Measurements from ENCODE around the gene TFF1. TPM values are rescaled to one million over a fixed set of nuclear protein-coding genes. Genes with fewer than 3 reads are reported as not detected.

Gene TFF1
- total RNA-seq, 4 donors from 2014 or later, result not detected

GRCh38 chr21:42393443-42393950 is 27.2 kb upstream of the TFF1 start:
- TF ChIP-seq CTCF (IDR thresholded peaks at IDR 0.05), result no peak
- no peak for TF ChIP-seq POLR2A (IDR thresholded peaks at IDR 0.05)
- intact Hi-C loops (cut with DNase I), result no loop called here
- Histone ChIP-seq H3K9me3 (no peaks in the 10 kb centered on the region), H3K27ac (no peak overlapping the region), H3K27me3 (no peaks in the 10 kb centered on the region), H3K4me1 (peaks cover 18 to 19% of the 10 kb centered on the region in 2 donors), H3K36me3 (no peaks in the 10 kb centered on the region), H3K4me3 (replicated peaks in 1 of 3) (no peak overlapping the region)
- no peak for DNase-seq
- WGBS, 2 donors, result 75 to 77% methylated on average over 8 of the region's 8 CpGs

GRCh38 chr21:42392731-42393442 is 26.6 kb upstream of the TFF1 start:
- no peak overlapping the region for H3K4me3 ChIP-seq (replicated peaks in 1 of 3)
- H3K4me1 ChIP-seq, result peaks cover 18 to 19% of the 10 kb centered on the region in 2 donors
- no peak overlapping the region for H3K27ac ChIP-seq
- WGBS, 2 donors, result 72 to 77% methylated on average over 17 of the region's 17 CpGs
- no peaks in the 10 kb centered on the region for H3K36me3 ChIP-seq
- no peaks in the 10 kb centered on the region for H3K27me3 ChIP-seq
- intact Hi-C loops (cut with DNase I), result no loop called here
- no peaks in the 10 kb centered on the region for H3K9me3 ChIP-seq
- no peak for DNase-seq
- TF ChIP-seq POLR2A (IDR thresholded peaks at IDR 0.05) (no peak), CTCF (IDR thresholded peaks at IDR 0.05) (no peak)

- Histone ChIP-seq H3K9me3 (no peaks in the 10 kb centered on the region), H3K27me3 (no peaks in the 10 kb centered on the region), H3K4me1 (peaks cover 18 to 19% of the 10 kb centered on the region in 2 donors), H3K4me3 (replicated peaks in 1 of 3) (no peak overlapping the region), H3K27ac (no peak overlapping the region), H3K36me3 (no peaks in the 10 kb centered on the region)
- no peak for TF ChIP-seq CTCF (IDR thresholded peaks at IDR 0.05)
- TF ChIP-seq POLR2A (IDR thresholded peaks at IDR 0.05), result no peak
- WGBS, 2 donors, result 94% methylated on average over 3 to 5 of the region's 5 CpGs
- intact Hi-C loops (cut with DNase I), result no loop called here
- no peak for DNase-seq
Measured at GRCh38 chr21:42391297-42391696, 25.0 kb upstream of the TFF1 start.

GRCh38 chr21:42390696-42391095 is 24.4 kb upstream of the TFF1 start:
- WGBS, 2 donors, result 51 to 63% methylated on average over 2 of the region's 2 CpGs
- H3K9me3 ChIP-seq, result no peaks in the 10 kb centered on the region
- no peaks in the 10 kb centered on the region for H3K27me3 ChIP-seq
- no peaks in the 10 kb centered on the region for H3K36me3 ChIP-seq
- H3K4me1 ChIP-seq, result peaks cover 18 to 19% of the 10 kb centered on the region in 2 donors
- intact Hi-C loops (cut with DNase I), result no loop called here
- DNase-seq, result no peak
- no peak overlapping the region for H3K27ac ChIP-seq
- TF ChIP-seq POLR2A (IDR thresholded peaks at IDR 0.05) (no peak), CTCF (IDR thresholded peaks at IDR 0.05) (no peak)
- no peak overlapping the region for H3K4me3 ChIP-seq (replicated peaks in 1 of 3)

GRCh38 chr21:42390193-42390592 is 23.9 kb upstream of the TFF1 start:
- no peaks in the 10 kb centered on the region for H3K36me3 ChIP-seq
- no peak overlapping the region for H3K4me3 ChIP-seq (replicated peaks in 1 of 3)
- H3K9me3 ChIP-seq, result no peaks in the 10 kb centered on the region
- H3K4me1 ChIP-seq, result peaks cover 19 to 22% of the 10 kb centered on the region in 2 donors
- no peak for DNase-seq
- WGBS, 2 donors, result 82 to 89% methylated on average over 5 of the region's 5 CpGs
- H3K27me3 ChIP-seq, result no peaks in the 10 kb centered on the region
- intact Hi-C loops (cut with DNase I), result no loop called here
- no peak for TF ChIP-seq POLR2A (IDR thresholded peaks at IDR 0.05)
- TF ChIP-seq CTCF (IDR thresholded peaks at IDR 0.05), result no peak
- peak overlapping the region in 2 of 3 donors; percentile 76 to 91 for H3K27ac ChIP-seq

Data from thyroid gland (tissue), 4 donors.